Natural killer cell treated with Interleukin-12 subunit alpha and Interleukin-12 subunit beta and Interleukin-15 and Interleukin-18, amount 100 ng/mL, for 72 hours (primary cell): ENCODE results near the gene NBPF1. TPM values are rescaled to one million over a fixed set of nuclear protein-coding genes. Genes with fewer than 3 reads are reported as not detected.
"Not testable (repeated sequence)": the region's sequence is repeated elsewhere in the genome, so short reads cannot be mapped to it uniquely, and the experiment has no call there.

Experiments
- ATAC-seq, 2 donors: fragments of 150-1000 bp; cut with Tn5 transposase in 1 of 2; sonication (Bioruptor Pico), chemical (Tn5 transposase) in 1 of 2; 2 replicates each; pipeline ENCODE4 v1.10.0; 2021
- DNase-seq: peaks from one replicate; pipeline ENCODE4 v3.0.0; 2022; ENCODE audit warnings: low spot score
- H3K27ac Mint-ChIP-seq, 2 donors: 1 replicate in 1 of 2; 2 replicates in 1 of 2; pipeline ENCODE4 v1.8.0; 2022; ENCODE audit warnings: mixed read lengths in 2 of 2, mild to moderate bottlenecking in 1 of 2, moderate library complexity in 1 of 2
- H3K27me3 Mint-ChIP-seq, 2 donors: 1 replicate in 1 of 2; 2 replicates in 1 of 2; pipeline ENCODE4 v1.8.0; 2022; ENCODE audit warnings: mixed read lengths in 2 of 2
- H3K36me3 Mint-ChIP-seq: one replicate; pipeline ENCODE4 v1.8.0; 2022; ENCODE audit warnings: mixed read lengths
- H3K4me1 Mint-ChIP-seq, 2 donors: 1 replicate in 1 of 2; 2 replicates in 1 of 2; pipeline ENCODE4 v1.8.0; 2022; ENCODE audit warnings: low read depth in 2 of 2, mixed read lengths in 2 of 2, mild to moderate bottlenecking in 1 of 2
- H3K4me3 Mint-ChIP-seq: one replicate; pipeline ENCODE4 v1.8.0; 2022; ENCODE audit warnings: mixed read lengths
- H3K9me3 Mint-ChIP-seq: 2 replicates; pipeline ENCODE4 v1.8.0; 2022; ENCODE audit warnings: mixed read lengths
- total RNA-seq, 2 donors: library from RNA; stranded (reverse); gene quantifications; one replicate each; pipeline ENCODE4 v1.2.3, GENCODE V29; 2022

The NBPF1 gene
- total RNA-seq, 2 donors from 2014 or later, result 6.3 to 10.0 TPM

GRCh38 chr1:16645271-16646060, 32.1 kb upstream of the NBPF1 start:
- H3K27me3 Mint-ChIP-seq, H3K27ac Mint-ChIP-seq, H3K36me3 Mint-ChIP-seq, H3K4me1 Mint-ChIP-seq, H3K4me3 Mint-ChIP-seq, H3K9me3 Mint-ChIP-seq, ATAC-seq, DNase-seq: not testable (repeated sequence)

GRCh38 chr1:16644482-16645270, 31.3 kb upstream of the NBPF1 start:
- ATAC-seq, result peak; percentile 90 to 94
- not testable (repeated sequence) for H3K27ac Mint-ChIP-seq, H3K4me3 Mint-ChIP-seq, H3K27me3 Mint-ChIP-seq, H3K36me3 Mint-ChIP-seq, H3K9me3 Mint-ChIP-seq, H3K4me1 Mint-ChIP-seq
- DNase-seq, result peak; percentile 99

- H3K27me3 Mint-ChIP-seq, result no peaks in the 10 kb centered on the region
- DNase-seq, result no peak
- H3K4me1 Mint-ChIP-seq, result no peaks in the 10 kb centered on the region
- H3K4me3 Mint-ChIP-seq, result no peak overlapping the region
- H3K9me3 Mint-ChIP-seq, result no peaks in the 10 kb centered on the region
- no peaks in the 10 kb centered on the region for H3K36me3 Mint-ChIP-seq
- peak in 1 of 2 donors; percentile 47 for ATAC-seq
- H3K27ac Mint-ChIP-seq, result no peak overlapping the region
Observed at GRCh38 chr1:16644193-16644481, 30.8 kb upstream of the NBPF1 start.

GRCh38 chr1:16643476-16644192, 30.3 kb upstream of the NBPF1 start:
- not testable (repeated sequence) for H3K4me3 Mint-ChIP-seq, H3K4me1 Mint-ChIP-seq, H3K36me3 Mint-ChIP-seq, H3K27ac Mint-ChIP-seq, H3K9me3 Mint-ChIP-seq, H3K27me3 Mint-ChIP-seq, DNase-seq
- peak in 1 of 2 donors; percentile 11 for ATAC-seq

GRCh38 chr1:16643001-16643411, 29.6 kb upstream of the NBPF1 start:
- DNase-seq, H3K36me3 Mint-ChIP-seq, H3K4me1 Mint-ChIP-seq, H3K27me3 Mint-ChIP-seq, H3K27ac Mint-ChIP-seq, ATAC-seq, H3K9me3 Mint-ChIP-seq, H3K4me3 Mint-ChIP-seq: not testable (repeated sequence)

GRCh38 chr1:16642025-16642966, 28.9 kb upstream of the NBPF1 start:
- H3K27me3 Mint-ChIP-seq, H3K4me3 Mint-ChIP-seq, H3K9me3 Mint-ChIP-seq, H3K4me1 Mint-ChIP-seq, ATAC-seq, H3K27ac Mint-ChIP-seq, H3K36me3 Mint-ChIP-seq, DNase-seq: not testable (repeated sequence)

GRCh38 chr1:16641159-16641975, 28.0 kb upstream of the NBPF1 start:
- not testable (repeated sequence) for H3K4me3 Mint-ChIP-seq, DNase-seq, H3K9me3 Mint-ChIP-seq, H3K36me3 Mint-ChIP-seq, ATAC-seq, H3K27me3 Mint-ChIP-seq, H3K27ac Mint-ChIP-seq, H3K4me1 Mint-ChIP-seq

GRCh38 chr1:16639091-16640031, 26.0 kb upstream of the NBPF1 start:
- peak; percentile 54 for DNase-seq
- not testable (repeated sequence) for H3K4me3 Mint-ChIP-seq, H3K9me3 Mint-ChIP-seq, H3K4me1 Mint-ChIP-seq, H3K27me3 Mint-ChIP-seq, H3K36me3 Mint-ChIP-seq, H3K27ac Mint-ChIP-seq, ATAC-seq

GRCh38 chr1:16637941-16638778, 24.8 kb upstream of the NBPF1 start:
- ATAC-seq, result peak; percentile 3 to 8
- not testable (repeated sequence) for DNase-seq, H3K36me3 Mint-ChIP-seq, H3K27ac Mint-ChIP-seq, H3K27me3 Mint-ChIP-seq, H3K4me3 Mint-ChIP-seq, H3K4me1 Mint-ChIP-seq, H3K9me3 Mint-ChIP-seq

GRCh38 chr1:16636551-16637195, 23.3 kb upstream of the NBPF1 start:
- not testable (repeated sequence) for H3K4me1 Mint-ChIP-seq, H3K4me3 Mint-ChIP-seq, ATAC-seq, H3K27me3 Mint-ChIP-seq, DNase-seq, H3K9me3 Mint-ChIP-seq, H3K36me3 Mint-ChIP-seq, H3K27ac Mint-ChIP-seq

- not testable (repeated sequence) for DNase-seq, H3K4me1 Mint-ChIP-seq, H3K27me3 Mint-ChIP-seq, H3K27ac Mint-ChIP-seq, H3K4me3 Mint-ChIP-seq, H3K9me3 Mint-ChIP-seq, ATAC-seq, H3K36me3 Mint-ChIP-seq
Observed at GRCh38 chr1:16635959-16636358, 22.6 kb upstream of the NBPF1 start.
